Measurements from ENCODE around the gene HOMER1. TPM values are rescaled to one million over a fixed set of nuclear protein-coding genes. Genes with fewer than 3 reads are reported as not detected.

HOMER1 gene
- total and polyA plus RNA-seq, 2 of the 13 experiments (the other 11 are each of a cell fraction or from before 2014, with no cell fraction given), result 5.3 to 24.8 TPM

DNA sequence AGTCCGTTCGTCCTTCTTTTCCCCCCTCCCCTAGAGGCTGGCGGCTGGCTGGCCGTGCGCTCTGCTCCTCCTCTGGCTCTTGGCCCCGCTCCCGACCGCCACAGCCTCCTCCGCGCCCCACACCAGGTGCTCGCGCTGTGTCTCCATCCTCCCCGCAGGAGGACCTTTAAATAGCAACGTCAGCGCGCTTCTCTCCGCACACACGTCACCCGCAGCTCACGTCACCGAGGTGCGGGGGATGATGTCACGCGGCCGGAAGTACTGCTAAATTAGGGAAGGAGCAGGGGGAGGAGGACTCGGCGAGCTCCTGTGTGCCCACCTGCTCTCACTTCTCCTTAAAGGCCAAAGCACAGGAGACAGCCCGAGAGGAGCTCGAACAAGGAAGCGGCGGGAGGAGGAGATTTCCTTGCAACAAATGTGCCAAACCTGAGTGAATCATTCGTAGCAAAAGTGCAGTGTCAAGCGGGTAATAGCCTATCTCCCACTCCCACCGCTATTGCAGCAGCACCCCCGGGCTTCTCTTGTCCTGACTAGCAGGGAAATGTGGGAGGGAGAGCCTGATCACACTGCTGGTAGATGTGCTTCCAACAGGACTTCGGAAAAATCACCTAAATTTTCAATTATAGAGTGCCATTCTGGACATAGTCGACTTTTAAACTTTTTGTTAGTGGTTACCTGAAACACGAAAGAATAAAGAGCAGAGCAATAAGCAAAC lies 614 bp upstream of the HOMER1 start (continued):
- TF ChIP-seq LRRFIP1 (CRISPR knock-in tag; conservative IDR thresholded peaks at IDR 0.05), result peak; percentile 87; the same call in 1 of the 2 replicates
- TF ChIP-seq, protein P1, sequence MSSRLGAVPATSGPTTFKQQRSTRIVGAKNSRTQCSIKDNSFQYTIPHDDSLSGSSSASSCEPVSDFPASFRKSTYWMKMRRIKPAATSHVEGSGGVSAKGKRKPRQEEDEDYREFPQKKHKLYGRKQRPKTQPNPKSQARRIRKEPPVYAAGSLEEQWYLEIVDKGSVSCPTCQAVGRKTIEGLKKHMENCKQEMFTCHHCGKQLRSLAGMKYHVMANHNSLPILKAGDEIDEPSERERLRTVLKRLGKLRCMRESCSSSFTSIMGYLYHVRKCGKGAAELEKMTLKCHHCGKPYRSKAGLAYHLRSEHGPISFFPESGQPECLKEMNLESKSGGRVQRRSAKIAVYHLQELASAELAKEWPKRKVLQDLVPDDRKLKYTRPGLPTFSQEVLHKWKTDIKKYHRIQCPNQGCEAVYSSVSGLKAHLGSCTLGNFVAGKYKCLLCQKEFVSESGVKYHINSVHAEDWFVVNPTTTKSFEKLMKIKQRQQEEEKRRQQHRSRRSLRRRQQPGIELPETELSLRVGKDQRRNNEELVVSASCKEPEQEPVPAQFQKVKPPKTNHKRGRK (CRISPR knock-in tag; IDR thresholded peaks at IDR 0.05), result no peak
- TF ChIP-seq, protein P2, sequence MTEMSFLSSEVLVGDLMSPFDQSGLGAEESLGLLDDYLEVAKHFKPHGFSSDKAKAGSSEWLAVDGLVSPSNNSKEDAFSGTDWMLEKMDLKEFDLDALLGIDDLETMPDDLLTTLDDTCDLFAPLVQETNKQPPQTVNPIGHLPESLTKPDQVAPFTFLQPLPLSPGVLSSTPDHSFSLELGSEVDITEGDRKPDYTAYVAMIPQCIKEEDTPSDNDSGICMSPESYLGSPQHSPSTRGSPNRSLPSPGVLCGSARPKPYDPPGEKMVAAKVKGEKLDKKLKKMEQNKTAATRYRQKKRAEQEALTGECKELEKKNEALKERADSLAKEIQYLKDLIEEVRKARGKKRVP (CRISPR knock-in tag; IDR thresholded peaks at IDR 0.05), result peak in 1 of 2 experiments; percentile 74; a peak in 1 of 4 replicates
- no peak for TF ChIP-seq CEBPB (IDR thresholded peaks at IDR 0.05; ENCODE audit: borderline replicate concordance, low read depth, low read length)
- TF ChIP-seq FOXP1 (IDR thresholded peaks at IDR 0.05), result no peak
- TF ChIP-seq FOXP1 (CRISPR knock-in tag; IDR thresholded peaks at IDR 0.05), result no peak
- TF ChIP-seq, protein P3, sequence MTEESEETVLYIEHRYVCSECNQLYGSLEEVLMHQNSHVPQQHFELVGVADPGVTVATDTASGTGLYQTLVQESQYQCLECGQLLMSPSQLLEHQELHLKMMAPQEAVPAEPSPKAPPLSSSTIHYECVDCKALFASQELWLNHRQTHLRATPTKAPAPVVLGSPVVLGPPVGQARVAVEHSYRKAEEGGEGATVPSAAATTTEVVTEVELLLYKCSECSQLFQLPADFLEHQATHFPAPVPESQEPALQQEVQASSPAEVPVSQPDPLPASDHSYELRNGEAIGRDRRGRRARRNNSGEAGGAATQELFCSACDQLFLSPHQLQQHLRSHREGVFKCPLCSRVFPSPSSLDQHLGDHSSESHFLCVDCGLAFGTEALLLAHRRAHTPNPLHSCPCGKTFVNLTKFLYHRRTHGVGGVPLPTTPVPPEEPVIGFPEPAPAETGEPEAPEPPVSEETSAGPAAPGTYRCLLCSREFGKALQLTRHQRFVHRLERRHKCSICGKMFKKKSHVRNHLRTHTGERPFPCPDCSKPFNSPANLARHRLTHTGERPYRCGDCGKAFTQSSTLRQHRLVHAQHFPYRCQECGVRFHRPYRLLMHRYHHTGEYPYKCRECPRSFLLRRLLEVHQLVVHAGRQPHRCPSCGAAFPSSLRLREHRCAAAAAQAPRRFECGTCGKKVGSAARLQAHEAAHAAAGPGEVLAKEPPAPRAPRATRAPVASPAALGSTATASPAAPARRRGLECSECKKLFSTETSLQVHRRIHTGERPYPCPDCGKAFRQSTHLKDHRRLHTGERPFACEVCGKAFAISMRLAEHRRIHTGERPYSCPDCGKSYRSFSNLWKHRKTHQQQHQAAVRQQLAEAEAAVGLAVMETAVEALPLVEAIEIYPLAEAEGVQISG (CRISPR knock-in tag; IDR thresholded peaks at IDR 0.05), result peak; percentile 54; the same call in 1 of the 2 replicates
- peak; percentile 87 for TF ChIP-seq ZBTB44 (CRISPR knock-in tag; IDR thresholded peaks at IDR 0.05)
- TF ChIP-seq ATF7 (IDR thresholded peaks at IDR 0.05), result peak; percentile 86
- TF ChIP-seq ATF7 (CRISPR knock-in tag; IDR thresholded peaks at IDR 0.05), result peak; percentile 97
- TF ChIP-seq MTA3 (CRISPR knock-in tag; IDR thresholded peaks at IDR 0.05), result no peak
- TF ChIP-seq MED8 (CRISPR knock-in tag; IDR thresholded peaks at IDR 0.05; ENCODE audit: insufficient replicate concordance), result no peak
- no peak for TF ChIP-seq SP4 (CRISPR knock-in tag; IDR thresholded peaks at IDR 0.05)
- TF ChIP-seq ZNF652 (CRISPR knock-in tag; IDR thresholded peaks at IDR 0.05; ENCODE audit: borderline replicate concordance, low read depth), result 0 out of 2 replicates have a peak, but pooled peaks have one; percentile 11
- TF ChIP-seq DMAP1 (CRISPR knock-in tag; IDR thresholded peaks at IDR 0.05), result peak; percentile 80; the same call in 1 of the 2 replicates
- no peak; the same call in 1 of the 2 replicates for TF ChIP-seq REPIN1 (CRISPR knock-in tag; IDR thresholded peaks at IDR 0.05; ENCODE audit: borderline replicate concordance, low read depth)
- no peak for TF ChIP-seq PLSCR1 (CRISPR knock-in tag; IDR thresholded peaks at IDR 0.05; ENCODE audit: borderline replicate concordance)
- TF ChIP-seq SOX13 (IDR thresholded peaks at IDR 0.05), result no peak
- TF ChIP-seq SOX13 (CRISPR knock-in tag; conservative IDR thresholded peaks at IDR 0.05 in 1 of 2, IDR thresholded peaks at IDR 0.05 in 1 of 2), result peak in 1 of 2 experiments; percentile 29; a peak in 1 of 4 replicates
